Posterior vena cava (tissue), 2 donors: ENCODE data around the gene RSPH6A. TPM values are rescaled to one million over a fixed set of nuclear protein-coding genes. Genes with fewer than 3 reads are reported as not detected.

Experiments used
- DNase-seq: peaks from one replicate; pipeline ENCODE4 v3.0.0-alpha.2; 2020; ENCODE audit warnings: low spot score
- intact Hi-C, 2 donors: fragments of 100-400 bp; cut with DNase I; formaldehyde crosslinking; loops; one replicate each; pipeline versions ENCODE4 v1.14.1 to v1.14.2; 2022 to 2023
- total RNA-seq, 2 donors: library from RNA; stranded (reverse); fragmentation: NEBNext Ultra II Directional; extraction: Animal tissue kit (Norgen Biotek cat#: 25700); gene quantifications; one replicate each; pipeline ENCODE4 v1.2.1, GENCODE V29; 2021
- donor health status: DM: yes; HTN: yes; CAD: no.
- donor health status: DM: yes; HTN: yes; CAD: no.

The RSPH6A gene
- total RNA-seq, 2 donors from 2014 or later = not detected

GRCh38 chr19:45770192-45771101 lies 44.7 kb downstream of the RSPH6A start:
- peak; percentile 97 for DNase-seq

DNA sequence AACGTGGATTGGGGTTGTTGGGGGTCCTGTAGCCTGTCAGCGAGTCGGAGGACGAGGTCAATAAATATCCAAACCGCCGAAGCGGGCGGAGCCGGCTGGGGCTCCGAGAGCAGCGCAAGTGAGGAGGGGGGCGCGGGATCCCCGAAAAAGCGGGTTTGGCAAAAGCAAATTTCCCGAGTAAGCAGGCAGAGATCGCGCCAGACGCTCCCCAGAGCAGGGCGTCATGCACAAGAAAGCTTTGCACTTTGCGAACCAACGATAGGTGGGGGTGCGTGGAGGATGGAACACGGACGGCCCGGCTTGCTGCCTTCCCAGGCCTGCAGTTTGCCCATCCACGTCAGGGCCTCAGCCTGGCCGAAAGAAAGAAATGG lies 45.3 kb downstream of the RSPH6A start:
- peak; percentile 90 for DNase-seq
- intact Hi-C loops = no loop called here

More at GRCh38 chr19:45770192-45771101, 44.7 kb downstream of the RSPH6A start:
- intact Hi-C loops = no loop called here

GRCh38 chr19:45768984-45769782 lies 45.9 kb downstream of the RSPH6A start, which contains the start of gene SIX5:
Gene SIX5 (minus strand): TSS chr19:45769252. CDS start chr19:45768844, 408 bp downstream.
- intact Hi-C loops = no loop called here
- peak; percentile 99 for DNase-seq

GRCh38 chr19:45768655-45768983 lies 46.5 kb downstream of the RSPH6A start:
- intact Hi-C loops = no loop called here
- peak; percentile 88 for DNase-seq

GRCh38 chr19:45767881-45768654 lies 47.0 kb downstream of the RSPH6A start:
- intact Hi-C loops = no loop called here
- DNase-seq = peak; percentile 87

GRCh38 chr19:45767410-45767880 lies 47.7 kb downstream of the RSPH6A start:
- DNase-seq = peak; percentile 93

DNA sequence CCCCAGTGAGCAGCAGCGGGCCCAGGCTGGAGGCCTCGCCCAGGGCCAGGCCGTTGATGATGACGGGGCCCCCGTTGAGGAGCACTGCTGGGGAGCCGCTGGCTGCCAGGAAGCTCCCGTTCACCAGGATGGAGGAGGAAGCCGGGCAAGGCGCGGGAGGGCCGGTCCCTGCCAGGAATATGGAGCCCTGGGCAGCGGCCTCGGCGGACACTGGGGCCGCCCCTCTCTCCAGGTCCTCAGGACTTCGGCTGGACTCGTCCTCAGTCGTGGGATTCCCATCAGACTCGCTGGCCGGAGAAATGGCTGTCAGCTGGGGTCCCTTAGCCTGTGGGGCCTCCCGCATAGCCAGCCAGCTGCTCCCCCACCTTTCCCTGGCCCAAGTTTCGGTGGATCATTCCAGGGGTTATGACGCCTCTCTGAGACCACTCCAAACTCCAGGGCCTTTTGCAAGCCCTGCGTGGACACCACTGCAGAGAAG lies 48.2 kb downstream of the RSPH6A start:
- intact Hi-C loops = no loop called here
- peak; percentile 88 for DNase-seq

More at GRCh38 chr19:45767410-45767880, 47.7 kb downstream of the RSPH6A start:
- intact Hi-C loops = no loop called here

- intact Hi-C loops = no loop called here
- DNase-seq = no peak
Observed at GRCh38 chr19:45766296-45766868, 48.7 kb downstream of the RSPH6A start.

GRCh38 chr19:45765702-45766295 lies 49.3 kb downstream of the RSPH6A start:
- DNase-seq = no peak

GRCh38 chr19:45764945-45765701 lies 50.0 kb downstream of the RSPH6A start:
- intact Hi-C loops = no loop called here
- DNase-seq = no peak

More at GRCh38 chr19:45765702-45766295, 49.3 kb downstream of the RSPH6A start:
- intact Hi-C loops = no loop called here

- no peak for DNase-seq
- intact Hi-C loops = no loop called here
Observed at GRCh38 chr19:45764475-45764874, 50.6 kb downstream of the RSPH6A start.

GRCh38 chr19:45763691-45764294 lies 51.3 kb downstream of the RSPH6A start:
- DNase-seq = no peak
- intact Hi-C loops = no loop called here

GRCh38 chr19:45762870-45763631 lies 52.1 kb downstream of the RSPH6A start:
- intact Hi-C loops = no loop called here

GRCh38 chr19:45761714-45762113 lies 53.4 kb downstream of the RSPH6A start:
- DNase-seq = no peak
- intact Hi-C loops = no loop called here

More at GRCh38 chr19:45762870-45763631, 52.1 kb downstream of the RSPH6A start:
- DNase-seq = no peak

DNA sequence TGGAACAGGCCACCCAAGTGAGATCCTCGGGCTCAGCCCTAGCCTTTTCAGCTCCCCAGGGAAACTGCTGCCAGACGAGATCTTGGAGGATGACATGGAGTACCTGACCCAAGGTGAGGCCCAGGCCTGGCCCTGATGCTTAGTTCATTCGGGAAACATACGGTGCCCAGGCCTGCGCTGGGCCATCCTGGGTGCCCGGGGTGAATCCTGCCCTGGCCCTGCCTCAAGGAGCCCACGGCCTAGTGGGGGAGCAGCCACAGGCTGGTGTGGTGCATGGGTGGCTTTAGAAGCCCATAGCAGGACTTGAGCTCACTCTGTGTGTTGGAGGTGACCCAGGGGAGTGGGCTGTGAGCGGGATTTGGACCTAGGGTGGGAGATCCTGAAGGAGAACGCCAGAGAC lies 56.2 kb downstream of the RSPH6A start:
- DNase-seq = peak; percentile 62
- intact Hi-C loops = no loop called here

GRCh38 chr19:45757695-45758094 lies 57.4 kb downstream of the RSPH6A start:
- no peak for DNase-seq
- intact Hi-C loops = no loop called here

DNA sequence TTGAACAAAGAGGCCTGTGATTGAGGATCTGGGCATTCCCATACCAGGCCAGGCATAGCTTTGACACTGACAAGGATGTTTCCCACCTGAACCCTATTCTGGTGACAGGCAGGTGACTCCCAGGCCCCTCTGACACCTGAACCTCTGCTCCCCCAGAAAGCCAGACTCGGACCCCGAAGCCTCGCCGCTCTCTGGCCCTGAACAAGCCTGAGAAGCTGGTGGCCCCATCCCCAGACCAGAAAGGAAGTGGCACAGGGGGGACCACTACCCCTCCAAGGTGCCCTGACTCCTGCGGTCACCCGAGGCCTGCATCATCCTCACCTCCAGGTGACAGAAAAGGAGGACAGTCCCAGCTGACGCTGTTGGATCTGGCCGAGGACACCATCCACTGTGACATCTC lies 60.8 kb downstream of the RSPH6A start:
- intact Hi-C loops = no loop called here
- DNase-seq = peak; percentile 62
